NCI-H2171 (cell line): ENCODE measurements around the gene CSNK1G2.

ENCODE experiments used
- DNase-seq: peaks from one replicate; lab custom pipeline; 2025; lab: John Stamatoyannopoulos, UW

CSNK1G2 gene

DNA sequence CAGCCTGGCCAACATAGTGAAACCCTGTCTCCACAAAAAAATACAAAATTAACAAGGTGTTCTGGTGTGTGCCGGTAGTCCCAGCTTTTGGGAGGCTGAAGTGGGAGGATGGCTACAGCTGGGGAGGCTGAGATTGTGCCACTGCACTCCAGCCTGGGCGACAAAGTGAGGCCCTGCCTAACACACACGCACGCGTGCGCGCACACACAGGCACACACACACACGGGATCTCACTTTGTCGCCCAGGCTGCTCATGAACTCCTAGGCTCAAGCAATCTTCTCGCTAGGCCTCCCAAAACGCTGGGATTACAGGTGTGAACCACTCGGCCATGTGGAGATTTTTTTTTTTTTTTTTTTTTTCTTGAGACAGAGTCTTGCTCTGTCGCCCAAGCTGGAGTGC is 77.8 kb downstream of the CSNK1G2 start:
- DNase-seq, result no peak

- no peak for DNase-seq
Measured at GRCh38 chr19:2021453-2022140, 80.6 kb downstream of the CSNK1G2 start.

DNA sequence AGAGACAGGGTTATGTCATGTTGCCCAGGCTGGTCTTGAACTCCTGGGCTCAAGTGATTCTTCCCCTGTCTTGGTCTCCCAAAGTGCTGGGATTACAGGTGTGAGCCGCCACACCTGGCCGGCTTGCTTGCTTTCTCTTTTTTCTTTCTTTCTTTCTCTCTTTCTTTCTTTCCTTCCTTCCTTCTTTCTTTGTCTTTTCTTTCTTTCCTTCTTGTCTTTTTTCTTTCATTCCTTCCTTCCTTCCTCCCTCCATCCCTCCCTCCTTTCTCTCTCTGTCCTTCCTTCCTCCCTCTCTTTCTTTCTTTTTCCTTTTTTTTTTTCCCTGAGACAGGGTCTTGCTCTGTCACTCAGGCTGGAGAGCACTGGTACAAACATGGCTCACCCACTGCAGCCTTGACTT is 81.3 kb downstream of the CSNK1G2 start:
- no peak for DNase-seq

- no peak for DNase-seq
Measured at GRCh38 chr19:2026770-2027169, 85.8 kb downstream of the CSNK1G2 start.

GRCh38 chr19:2027361-2027760 is 86.4 kb downstream of the CSNK1G2 start:
- no peak for DNase-seq
